ENCODE measurements around the gene DDA1.
A peak's percentile ranks its signal among the peaks of the same experiment; 100 is the strongest.

DNA sequence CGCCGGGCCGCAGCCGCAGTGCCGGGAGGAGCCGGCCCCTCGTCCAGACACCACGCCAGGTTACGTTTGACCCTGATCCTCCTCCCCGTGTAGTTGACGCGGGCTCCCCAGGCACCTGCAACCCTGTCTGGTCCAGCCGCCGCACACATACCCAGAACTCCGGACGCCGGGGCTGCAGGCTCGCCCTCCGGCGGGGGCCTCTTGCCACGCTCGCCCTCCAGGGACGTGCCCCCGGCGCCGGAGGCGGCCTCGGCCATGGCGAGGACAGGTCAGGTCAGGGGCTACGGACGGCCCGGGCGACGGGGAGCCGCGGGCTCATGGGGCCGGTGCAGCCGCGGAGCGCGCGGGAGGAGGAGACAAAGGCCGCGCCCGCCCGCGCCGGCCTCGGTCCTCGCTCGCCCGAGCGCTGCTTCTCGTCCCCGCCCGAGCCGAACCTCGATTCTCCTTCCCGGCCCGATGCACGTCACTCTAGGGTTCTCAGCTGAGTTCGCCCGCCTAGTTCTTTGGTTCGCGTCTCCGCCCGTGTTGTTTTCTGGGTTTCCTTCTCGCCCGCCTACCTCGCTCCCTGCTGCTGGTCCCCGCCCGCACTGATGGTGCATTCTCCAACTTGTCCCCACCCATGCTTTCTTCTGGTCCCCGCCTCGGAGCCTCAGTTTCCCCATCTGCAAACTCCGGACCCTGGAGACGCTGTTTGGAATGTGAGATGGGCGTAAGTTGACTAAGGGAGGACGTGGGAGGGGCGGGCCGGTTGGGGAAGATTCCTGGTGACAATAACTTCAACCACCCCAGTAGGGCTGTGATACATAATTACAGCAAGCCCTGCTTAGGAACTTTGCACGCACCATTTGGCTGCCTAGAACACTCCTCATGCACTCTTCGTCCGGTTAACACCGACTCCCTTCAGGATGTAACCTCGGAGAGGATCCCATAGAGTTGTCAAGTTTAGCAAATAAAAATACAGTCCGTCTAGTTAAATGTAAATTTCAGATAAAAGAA is 25.3 kb downstream of the DDA1 start, which contains the start of gene ANO8:
- TF ChIP-seq POLR2AphosphoS5 (IDR thresholded peaks at IDR 0.05; ENCODE audit: low read depth, low read length) = no peak
- no peak for TF ChIP-seq TAF1 (IDR thresholded peaks at IDR 0.05; ENCODE audit: borderline replicate concordance, insufficient read depth, low read length)
- TF ChIP-seq, protein P1, sequence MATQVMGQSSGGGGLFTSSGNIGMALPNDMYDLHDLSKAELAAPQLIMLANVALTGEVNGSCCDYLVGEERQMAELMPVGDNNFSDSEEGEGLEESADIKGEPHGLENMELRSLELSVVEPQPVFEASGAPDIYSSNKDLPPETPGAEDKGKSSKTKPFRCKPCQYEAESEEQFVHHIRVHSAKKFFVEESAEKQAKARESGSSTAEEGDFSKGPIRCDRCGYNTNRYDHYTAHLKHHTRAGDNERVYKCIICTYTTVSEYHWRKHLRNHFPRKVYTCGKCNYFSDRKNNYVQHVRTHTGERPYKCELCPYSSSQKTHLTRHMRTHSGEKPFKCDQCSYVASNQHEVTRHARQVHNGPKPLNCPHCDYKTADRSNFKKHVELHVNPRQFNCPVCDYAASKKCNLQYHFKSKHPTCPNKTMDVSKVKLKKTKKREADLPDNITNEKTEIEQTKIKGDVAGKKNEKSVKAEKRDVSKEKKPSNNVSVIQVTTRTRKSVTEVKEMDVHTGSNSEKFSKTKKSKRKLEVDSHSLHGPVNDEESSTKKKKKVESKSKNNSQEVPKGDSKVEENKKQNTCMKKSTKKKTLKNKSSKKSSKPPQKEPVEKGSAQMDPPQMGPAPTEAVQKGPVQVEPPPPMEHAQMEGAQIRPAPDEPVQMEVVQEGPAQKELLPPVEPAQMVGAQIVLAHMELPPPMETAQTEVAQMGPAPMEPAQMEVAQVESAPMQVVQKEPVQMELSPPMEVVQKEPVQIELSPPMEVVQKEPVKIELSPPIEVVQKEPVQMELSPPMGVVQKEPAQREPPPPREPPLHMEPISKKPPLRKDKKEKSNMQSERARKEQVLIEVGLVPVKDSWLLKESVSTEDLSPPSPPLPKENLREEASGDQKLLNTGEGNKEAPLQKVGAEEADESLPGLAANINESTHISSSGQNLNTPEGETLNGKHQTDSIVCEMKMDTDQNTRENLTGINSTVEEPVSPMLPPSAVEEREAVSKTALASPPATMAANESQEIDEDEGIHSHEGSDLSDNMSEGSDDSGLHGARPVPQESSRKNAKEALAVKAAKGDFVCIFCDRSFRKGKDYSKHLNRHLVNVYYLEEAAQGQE (IDR thresholded peaks at IDR 0.05; ENCODE audit: insufficient read depth in 1 of 2, low read depth in 2 of 2, low read length in 2 of 2) = peak in 1 of 2 experiments; percentile 59; a peak in 1 of 4 replicates
- peak; percentile 87; the same call in 1 of the 2 replicates for TF ChIP-seq SIN3A (IDR thresholded peaks at IDR 0.05; ENCODE audit: borderline replicate concordance, insufficient read depth, low read length)
- peak; percentile 91 for TF ChIP-seq FOXP2 (optimal IDR thresholded peaks at IDR 0.05; ENCODE audit: borderline replicate concordance, extremely low read depth, extremely low read length, insufficient read depth)

Data from PFSK-1 (cell line).